ENCODE results near the gene MZF1. TPM values are rescaled to one million over a fixed set of nuclear protein-coding genes. Genes with fewer than 3 reads are reported as not detected.

Gene MZF1
- total and polyA plus RNA-seq, 9 of the 15 experiments (the other 6 are each of a cell fraction or from before 2014, with no cell fraction given) = 0.31 to 29.3 (median 11.5) TPM

- in situ Hi-C loops (cut with MboI) (no loop called here), intact Hi-C loops (cut with micrococcal nuclease) (no loop called here)
- Histone ChIP-seq H3K9me3 (replicated peaks; ENCODE audit: control insufficient read depth, insufficient read depth, low read depth, low read length) (no peaks in the 10 kb centered on the region), H3K9ac (ENCODE audit: insufficient read depth in 1 of 2, low read depth in 2 of 2, low read length in 2 of 2) (peak overlapping the region; percentile 88 to 98), H3K4me2 (ENCODE audit: insufficient read depth, low read length) (peak overlapping the region; percentile 89), H3K27me3 (ENCODE audit: control insufficient read depth in 2 of 2, insufficient read depth in 2 of 2, low read length in 2 of 2) (no peaks in the 10 kb centered on the region), H3K4me3 (peak overlapping the region; percentile 100), H3K36me3 (ENCODE audit: control insufficient read depth, insufficient read depth, low read length) (peaks cover 62% of the 10 kb centered on the region), H3K79me2 (ENCODE audit: control insufficient read depth, insufficient read depth, low read length) (peaks cover 49% of the 10 kb centered on the region), H3K9me1 (ENCODE audit: control insufficient read depth, insufficient read depth, low read length) (peaks cover 8% of the 10 kb centered on the region), H3K27ac (ENCODE audit: extremely low read depth, low read depth, low read length) (peak overlapping the region; percentile 88), H3K4me1 (replicated peaks in 1 of 2; ENCODE audit: control insufficient read depth in 2 of 2, insufficient read depth in 2 of 2, low read length in 2 of 2) (peaks cover 13 to 42% of the 10 kb centered on the region in 2 experiments; a peak in 4 of 5 replicates), H2AFZ (ENCODE audit: low read depth, low read length) (no peak overlapping the region), H4K20me1 (replicated peaks; ENCODE audit: control insufficient read depth, insufficient read depth, low read length) (peaks cover 44% of the 10 kb centered on the region)
- DNase-seq (ENCODE audit: extremely low read depth in 1 of 4, low spot score in 3 of 4) (peak in 1 of 4 experiments; percentile 27), FAIRE-seq (no peak), ATAC-seq (no peak)
- ChIA-PET CTCF (ENCODE audit: low intra/inter-chr PET ratio) (no interaction called here), POLR2A (interaction anchor here (0.6 to 3.9 kb wide), 4 partner anchors 8 to 26 kb away, joined by 3 to 48 read pairs (median 10); partner anchors contain the start of genes CHMP2A, UBE2M and ZBTB45)
- 0% methylated on average over 1 of the region's 1 CpG for WGBS (ENCODE audit: insufficient coverage, low coverage, missing lambda C conversion rate)
- BruUV-seq (replicated peaks) = TSS peak; percentile 51
- TF ChIP-seq U2AF1 (optimal IDR thresholded peaks at IDR 0.05; ENCODE audit: low read depth, low read length) (no peak), ELF4 (CRISPR knock-in tag; IDR thresholded peaks at IDR 0.05) (peak; percentile 48; the same call in 1 of the 2 replicates), ZC3H4 (CRISPR knock-in tag; IDR thresholded peaks at IDR 0.05; ENCODE audit: borderline replicate concordance) (peak; percentile 57; the same call in 1 of the 2 replicates), MAX (CRISPR knock-in tag; IDR thresholded peaks at IDR 0.05) (peak; percentile 4; the same call in 1 of the 2 replicates), THRB (CRISPR knock-in tag; conservative IDR thresholded peaks at IDR 0.05) (0 out of 2 replicates have a peak, but pooled peaks have one; percentile 46), KDM5B (IDR thresholded peaks at IDR 0.05; ENCODE audit: insufficient replicate concordance, low read depth, low read length) (peak; percentile 26), DDX20 (tag; IDR thresholded peaks at IDR 0.05; ENCODE audit: low read depth) (no peak), PREB (CRISPR knock-in tag; IDR thresholded peaks at IDR 0.05) (0 out of 2 replicates have a peak, but pooled peaks have one; percentile 50), ZFX (CRISPR knock-in tag; IDR thresholded peaks at IDR 0.05) (0 out of 2 replicates have a peak, but pooled peaks have one; percentile 15)
These were observed 27.1 kb downstream of the MZF1 start for GRCh38 chr19:58546019-58546530.

Data from K562 (cell line).